BLaER1 treated with 17β-estradiol and CSF1 and Interleukin-3, amounts not matched to agents 10 nM and 100 nM (cell line): ENCODE results near the gene BCKDHB.

ENCODE experiments used
- H3K27ac ChIP-seq, 11 experiments: shearing (Covaris generic); formaldehyde crosslinking; 2 replicates each; pipeline ENCODE4 v1.8.1; 2022
- H3K27me3 ChIP-seq, 11 experiments: shearing (Covaris generic); formaldehyde crosslinking; 2 replicates each; pipeline ENCODE4 v1.8.1; 2022
- H3K36me3 ChIP-seq, 11 experiments: shearing (Covaris generic); formaldehyde crosslinking; 2 replicates each; pipeline ENCODE4 v1.8.1; 2022
- H3K4me1 ChIP-seq, 10 experiments: shearing (Covaris generic); formaldehyde crosslinking; 2 replicates each; pipeline ENCODE4 v1.8.1; 2022
- H3K4me2 ChIP-seq, 11 experiments: shearing (Covaris generic); formaldehyde crosslinking; 2 replicates each; pipeline ENCODE4 v1.8.1; 2022
- H3K4me3 ChIP-seq, 10 experiments: shearing (Covaris generic); formaldehyde crosslinking; 2 replicates each; pipeline ENCODE4 v1.8.1; 2022
- H3K9ac ChIP-seq, 11 experiments: shearing (Covaris generic); formaldehyde crosslinking; 2 replicates each; pipeline ENCODE4 v1.8.1; 2022
- H3K9me3 ChIP-seq, 11 experiments: shearing (Covaris generic); formaldehyde crosslinking; replicated peaks in 1 of 11; 2 replicates each; pipeline ENCODE4 v1.8.1; 2022
- H4K20me1 ChIP-seq, 11 experiments: shearing (Covaris generic); formaldehyde crosslinking; 2 replicates each; pipeline ENCODE4 v1.8.1; 2022
- Cebpa-rat ChIP-seq, 11 experiments: shearing (Covaris generic); IDR thresholded peaks; 2 replicates each; pipeline ENCODE4 v1.8.1; 2022

BCKDHB gene

GRCh38 chr6:80341330-80341729 lies 234.9 kb downstream of the BCKDHB start:
- H3K9ac ChIP-seq = no peak overlapping the region
- H4K20me1 ChIP-seq = no peaks in the 10 kb centered on the region
- H3K27me3 ChIP-seq = no peaks in the 10 kb centered on the region
- H3K27ac ChIP-seq = no peak overlapping the region
- no peak overlapping the region for H3K4me2 ChIP-seq
- H3K4me3 ChIP-seq = no peak overlapping the region
- no peak for TF ChIP-seq Cebpa-rat (IDR thresholded peaks at IDR 0.05)
- no peaks in the 10 kb centered on the region for H3K36me3 ChIP-seq
- H3K9me3 ChIP-seq = no peaks in the 10 kb centered on the region
- no peaks in the 10 kb centered on the region for H3K4me1 ChIP-seq

GRCh38 chr6:80343511-80343910 lies 237.0 kb downstream of the BCKDHB start:
- H3K9me3 ChIP-seq = no peaks in the 10 kb centered on the region
- no peak for TF ChIP-seq Cebpa-rat (IDR thresholded peaks at IDR 0.05)
- H3K4me2 ChIP-seq = no peak overlapping the region
- no peaks in the 10 kb centered on the region for H3K4me1 ChIP-seq
- H3K9ac ChIP-seq = no peak overlapping the region
- H3K27me3 ChIP-seq = no peaks in the 10 kb centered on the region
- no peak overlapping the region for H3K4me3 ChIP-seq
- H3K36me3 ChIP-seq = no peaks in the 10 kb centered on the region
- H4K20me1 ChIP-seq = no peaks in the 10 kb centered on the region
- H3K27ac ChIP-seq = no peak overlapping the region

DNA sequence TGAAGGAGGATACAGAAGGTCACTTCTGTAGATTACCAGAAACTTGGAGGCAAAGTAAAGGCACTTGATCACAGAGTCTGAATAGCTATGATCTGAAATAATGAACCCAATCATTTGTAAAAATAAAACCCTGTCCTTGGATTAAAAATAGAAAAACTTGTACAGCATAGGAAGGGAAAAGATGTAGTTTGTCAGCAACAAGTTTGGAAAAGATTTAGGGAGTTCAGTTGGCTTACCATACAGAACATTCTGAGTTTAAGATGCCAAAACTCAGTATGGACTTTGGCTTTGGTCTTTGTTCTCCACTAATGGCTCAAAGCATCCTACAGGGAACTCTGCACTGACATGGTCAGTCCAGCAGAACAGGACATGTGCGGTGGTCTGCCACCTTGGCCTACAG lies 240.6 kb downstream of the BCKDHB start:
- Histone ChIP-seq H3K4me3 (no peak overlapping the region), H3K27ac (no peak overlapping the region), H3K9me3 (no peaks in the 10 kb centered on the region), H3K4me1 (no peaks in the 10 kb centered on the region), H3K27me3 (no peaks in the 10 kb centered on the region), H3K4me2 (no peak overlapping the region), H3K9ac (no peak overlapping the region), H4K20me1 (no peaks in the 10 kb centered on the region), H3K36me3 (no peaks in the 10 kb centered on the region)
- TF ChIP-seq Cebpa-rat (IDR thresholded peaks at IDR 0.05) = no peak

GRCh38 chr6:80348263-80348662 lies 241.8 kb downstream of the BCKDHB start:
- Histone ChIP-seq H3K9me3 (no peaks in the 10 kb centered on the region), H3K4me2 (no peak overlapping the region), H3K4me1 (no peaks in the 10 kb centered on the region), H3K9ac (no peak overlapping the region), H3K27ac (no peak overlapping the region), H3K27me3 (no peaks in the 10 kb centered on the region), H3K36me3 (no peaks in the 10 kb centered on the region), H3K4me3 (no peak overlapping the region), H4K20me1 (no peaks in the 10 kb centered on the region)
- TF ChIP-seq Cebpa-rat (IDR thresholded peaks at IDR 0.05) = no peak

DNA sequence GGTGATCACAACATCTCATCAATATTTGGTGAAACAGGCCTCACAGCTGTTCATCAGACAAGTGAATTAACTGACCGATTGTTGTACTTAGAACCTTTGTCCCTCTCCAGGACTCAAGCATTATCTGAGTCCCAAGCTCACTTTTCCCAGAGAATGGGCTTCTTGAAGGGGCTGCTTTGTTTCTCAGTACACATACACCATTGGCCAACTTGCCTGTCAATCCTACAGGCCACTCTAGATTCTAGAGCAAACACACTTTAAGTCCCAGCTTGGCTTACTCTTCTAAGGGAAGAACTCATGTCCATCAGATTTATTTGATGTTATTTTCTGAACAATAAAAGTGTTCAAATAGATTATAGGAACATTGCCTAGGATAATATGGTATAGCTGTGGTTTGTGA lies 249.5 kb downstream of the BCKDHB start:
- Histone ChIP-seq H3K9ac (no peak overlapping the region), H3K36me3 (no peaks in the 10 kb centered on the region), H3K4me1 (no peaks in the 10 kb centered on the region), H3K4me3 (no peak overlapping the region), H3K27ac (no peak overlapping the region), H3K4me2 (no peak overlapping the region), H3K27me3 (no peaks in the 10 kb centered on the region), H3K9me3 (no peaks in the 10 kb centered on the region), H4K20me1 (no peaks in the 10 kb centered on the region)
- TF ChIP-seq Cebpa-rat (IDR thresholded peaks at IDR 0.05) = no peak

DNA sequence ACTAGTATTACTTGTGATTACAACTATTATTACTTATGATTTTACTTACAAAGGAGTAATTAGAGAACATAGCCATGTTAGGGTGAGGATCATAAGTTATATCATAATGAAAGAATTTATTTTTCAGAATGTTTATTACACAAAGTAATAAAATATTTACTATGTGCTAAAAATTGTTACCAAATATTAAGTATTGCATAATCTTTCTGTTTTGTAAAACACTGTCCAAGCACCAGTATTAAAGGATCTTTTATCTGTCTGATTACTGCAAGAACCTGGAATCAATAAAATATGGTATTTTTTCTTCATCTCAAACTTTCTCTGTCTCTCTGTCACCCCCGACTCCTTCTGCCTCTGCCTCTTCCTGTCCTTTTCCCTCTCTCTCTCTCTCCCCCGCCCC lies 250.1 kb downstream of the BCKDHB start:
- Histone ChIP-seq H3K36me3 (no peaks in the 10 kb centered on the region), H4K20me1 (no peaks in the 10 kb centered on the region), H3K27ac (no peak overlapping the region), H3K9ac (no peak overlapping the region), H3K4me3 (no peak overlapping the region), H3K4me2 (no peak overlapping the region), H3K27me3 (no peaks in the 10 kb centered on the region), H3K9me3 (no peaks in the 10 kb centered on the region), H3K4me1 (no peaks in the 10 kb centered on the region)
- no peak for TF ChIP-seq Cebpa-rat (IDR thresholded peaks at IDR 0.05)

DNA sequence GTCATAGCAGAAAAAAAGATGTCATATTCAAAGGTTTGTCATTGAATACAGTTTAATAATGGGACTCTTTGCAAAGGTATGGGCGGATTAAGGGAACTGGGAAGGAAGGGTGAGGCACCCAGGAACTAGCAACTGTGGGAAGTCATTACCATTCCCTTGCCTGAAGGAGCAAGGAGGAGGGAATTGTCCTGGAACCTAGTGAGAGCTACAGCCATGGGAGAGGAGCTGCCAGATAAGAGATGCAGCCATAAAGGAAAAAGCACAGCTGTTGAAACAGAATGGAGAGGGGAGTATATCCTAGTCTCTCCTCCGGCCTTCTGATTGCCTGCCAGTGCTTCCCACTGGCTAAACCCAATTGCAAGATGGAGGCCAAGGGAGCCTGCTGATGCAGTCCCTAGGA lies 250.6 kb downstream of the BCKDHB start:
- H3K27ac ChIP-seq = no peak overlapping the region
- no peak overlapping the region for H3K4me3 ChIP-seq
- no peak for TF ChIP-seq Cebpa-rat (IDR thresholded peaks at IDR 0.05)
- H4K20me1 ChIP-seq = no peaks in the 10 kb centered on the region
- H3K36me3 ChIP-seq = no peaks in the 10 kb centered on the region
- no peak overlapping the region for H3K4me2 ChIP-seq
- no peaks in the 10 kb centered on the region for H3K9me3 ChIP-seq
- H3K9ac ChIP-seq = no peak overlapping the region
- H3K4me1 ChIP-seq = no peaks in the 10 kb centered on the region
- no peaks in the 10 kb centered on the region for H3K27me3 ChIP-seq

GRCh38 chr6:80357674-80358073 lies 251.2 kb downstream of the BCKDHB start:
- Histone ChIP-seq H3K27me3 (no peaks in the 10 kb centered on the region), H3K9me3 (no peaks in the 10 kb centered on the region), H3K9ac (no peak overlapping the region), H3K27ac (no peak overlapping the region), H4K20me1 (no peaks in the 10 kb centered on the region), H3K4me1 (no peaks in the 10 kb centered on the region), H3K36me3 (no peaks in the 10 kb centered on the region), H3K4me2 (no peak overlapping the region), H3K4me3 (no peak overlapping the region)
- TF ChIP-seq Cebpa-rat (IDR thresholded peaks at IDR 0.05) = no peak

DNA sequence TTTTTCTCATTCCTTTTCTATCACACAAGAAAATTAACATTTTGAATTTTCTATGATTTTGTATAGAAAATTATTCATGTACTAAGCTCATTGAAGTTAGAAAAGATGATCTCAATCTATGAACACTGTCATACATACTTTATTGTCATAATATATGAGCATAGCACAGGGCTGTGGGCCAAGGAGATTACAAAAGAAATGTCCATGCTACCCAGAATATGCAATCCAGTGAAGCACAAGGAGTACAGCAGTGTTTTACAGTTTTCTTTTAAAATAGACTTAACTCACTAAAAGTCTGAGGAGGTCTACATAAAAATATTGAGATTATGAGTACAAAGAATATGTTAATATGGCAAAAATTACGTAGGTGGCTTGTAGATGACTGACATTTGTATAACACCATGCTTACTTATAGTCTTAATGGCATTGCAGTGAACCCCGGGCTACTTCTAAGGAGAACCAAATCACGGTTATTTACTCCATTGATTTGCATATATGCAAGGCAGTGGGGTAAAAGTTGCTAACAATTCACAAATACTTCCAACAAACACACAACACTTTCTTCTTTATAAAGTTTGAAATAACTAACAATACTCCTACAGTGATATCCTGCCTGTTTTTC lies 257.1 kb downstream of the BCKDHB start:
- Histone ChIP-seq H3K9ac (no peak overlapping the region), H3K4me1 (no peaks in the 10 kb centered on the region), H3K36me3 (no peaks in the 10 kb centered on the region), H3K4me2 (no peak overlapping the region), H3K27ac (no peak overlapping the region), H3K4me3 (no peak overlapping the region), H3K9me3 (no peaks in the 10 kb centered on the region), H3K27me3 (no peaks in the 10 kb centered on the region), H4K20me1 (no peaks in the 10 kb centered on the region)
- no peak for TF ChIP-seq Cebpa-rat (IDR thresholded peaks at IDR 0.05)

GRCh38 chr6:80364149-80364548 lies 257.7 kb downstream of the BCKDHB start:
- H3K27me3 ChIP-seq = no peaks in the 10 kb centered on the region
- H3K27ac ChIP-seq = no peak overlapping the region
- TF ChIP-seq Cebpa-rat (IDR thresholded peaks at IDR 0.05) = no peak

More at GRCh38 chr6:80364149-80364548, 257.7 kb downstream of the BCKDHB start:
- no peak overlapping the region for H3K4me3 ChIP-seq
- H3K36me3 ChIP-seq = no peaks in the 10 kb centered on the region
- H3K4me2 ChIP-seq = no peak overlapping the region
- no peaks in the 10 kb centered on the region for H4K20me1 ChIP-seq
- no peak overlapping the region for H3K9ac ChIP-seq
- H3K4me1 ChIP-seq = no peaks in the 10 kb centered on the region
- H3K9me3 ChIP-seq = no peaks in the 10 kb centered on the region
